ENCODE results near the gene TARP.

Gene TARP

DNA sequence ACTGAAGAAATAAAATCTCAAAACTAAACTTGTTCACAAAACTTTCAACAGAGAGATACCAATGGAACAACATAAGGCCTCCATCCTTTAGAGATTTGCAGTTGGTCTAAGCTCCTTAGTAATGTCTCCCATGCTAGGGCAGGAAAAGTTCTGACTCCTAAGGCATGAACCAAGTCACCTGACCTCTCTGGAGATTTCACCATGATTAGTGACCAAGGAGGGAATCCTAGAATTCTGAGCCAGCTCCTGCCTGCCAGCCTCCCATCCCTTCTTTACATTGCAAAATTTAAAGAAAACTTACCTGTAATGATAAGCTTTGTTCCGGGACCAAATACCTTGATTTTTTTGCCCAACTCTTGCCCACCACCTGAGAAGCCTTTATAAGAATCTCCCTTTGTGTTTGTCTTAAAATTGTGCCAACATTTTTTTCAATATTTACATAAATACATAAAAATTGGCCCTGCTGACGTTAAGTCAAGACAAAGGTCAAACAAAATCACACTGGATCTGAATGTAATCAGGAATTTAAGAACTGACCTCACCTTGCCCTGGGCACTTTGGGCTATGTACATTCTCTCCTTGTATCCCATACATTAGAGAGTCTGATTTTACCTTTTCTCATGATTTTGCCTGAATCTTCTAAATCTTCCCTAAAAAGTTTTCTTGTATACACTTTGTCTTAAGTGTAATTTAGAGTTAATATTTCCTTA, at the start of gene TARP:
TARP (minus strand) TSS at position 351 of the 710 bp plus-strand sequence.
- no peak for DNase-seq

DNA sequence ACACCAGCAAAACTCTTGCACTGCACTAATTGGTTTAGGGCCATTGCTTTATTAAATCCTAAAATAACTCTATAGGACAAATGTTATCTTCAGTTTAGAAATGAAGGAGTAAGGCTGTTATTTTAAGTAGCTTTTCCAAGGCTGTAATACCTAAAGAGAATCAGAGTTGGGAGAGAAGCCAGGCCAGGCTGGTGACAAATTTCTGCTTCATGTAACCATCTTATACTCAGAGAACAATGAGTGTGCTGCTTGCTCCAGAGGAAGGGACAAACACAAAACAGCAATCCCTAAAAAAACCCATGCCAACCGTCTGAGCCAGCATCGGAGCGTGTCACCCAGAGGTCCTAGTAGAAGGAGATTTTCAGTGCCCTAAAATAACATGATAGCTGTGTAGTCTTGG, 49.7 kb upstream of the TARP start:
- no peak for DNase-seq

- no peak for DNase-seq
Observed at GRCh38 chr7:38322461-38322860, 49.0 kb upstream of the TARP start.

DNA sequence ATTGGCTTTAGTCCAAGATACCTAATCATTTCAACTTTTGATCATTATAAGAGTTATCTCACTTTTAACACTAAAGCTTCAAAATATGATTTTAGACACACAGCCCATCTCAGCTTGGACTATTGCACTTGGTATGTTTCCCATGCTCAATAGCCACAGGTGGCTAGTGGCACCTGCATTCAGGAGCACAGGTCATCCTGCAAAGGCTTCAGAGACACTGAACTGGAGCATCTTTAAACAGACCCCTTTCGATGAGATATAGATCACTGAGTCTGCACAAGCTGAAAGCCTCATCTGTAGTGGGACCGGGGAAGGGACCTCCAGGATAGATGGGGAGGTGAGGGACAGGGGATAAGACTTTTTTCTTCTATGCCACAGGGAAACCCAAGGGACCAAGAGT, 48.5 kb upstream of the TARP start:
- no peak for DNase-seq

DNA sequence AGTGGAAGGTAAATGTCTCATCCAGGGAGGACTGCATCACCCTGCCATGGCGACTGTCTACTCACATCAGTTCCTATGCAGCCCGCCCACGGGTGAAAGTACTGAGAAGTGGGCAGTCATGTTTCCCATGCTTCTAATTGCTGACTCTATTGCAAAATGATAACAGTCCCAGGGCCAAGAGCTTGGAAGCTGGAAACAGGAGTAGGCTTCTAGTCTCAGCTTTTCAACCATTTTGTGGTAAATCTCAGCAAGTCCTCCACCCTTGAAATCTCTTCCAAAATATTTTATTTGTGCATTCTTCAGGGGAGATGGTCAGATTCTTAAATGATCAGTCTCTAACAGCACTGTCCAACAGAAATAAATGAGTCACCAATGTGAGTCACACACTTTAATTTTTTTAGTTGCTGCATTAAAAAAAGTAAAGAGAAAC, 48.1 kb upstream of the TARP start:
- no peak for DNase-seq

DNA sequence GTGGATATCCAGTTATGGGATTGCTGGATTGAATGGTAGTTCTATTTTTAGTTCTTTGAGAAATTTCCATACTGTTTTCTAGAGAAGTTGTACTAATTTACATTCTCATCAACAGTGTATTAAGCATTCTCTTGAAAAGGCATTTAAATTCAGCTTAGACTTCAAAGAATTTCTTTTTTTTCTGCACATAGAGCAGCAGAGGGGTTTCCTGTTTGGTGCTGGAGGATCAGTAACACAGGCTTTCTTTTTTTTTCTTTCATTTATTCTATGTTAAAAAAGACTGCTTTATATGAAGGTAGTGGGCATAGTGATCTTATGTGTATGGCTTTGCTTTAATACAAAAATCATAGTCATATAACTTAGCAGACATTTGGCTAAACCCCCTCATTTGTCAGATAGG, 47.6 kb upstream of the TARP start:
- no peak for DNase-seq

- no peak for DNase-seq
Observed at GRCh38 chr7:38319873-38320272, 46.4 kb upstream of the TARP start.

- peak; percentile 73 for DNase-seq
Observed at GRCh38 chr7:38318803-38319416, 45.5 kb upstream of the TARP start.

- no peak for DNase-seq
Observed at GRCh38 chr7:38318241-38318640, 44.8 kb upstream of the TARP start.

DNA sequence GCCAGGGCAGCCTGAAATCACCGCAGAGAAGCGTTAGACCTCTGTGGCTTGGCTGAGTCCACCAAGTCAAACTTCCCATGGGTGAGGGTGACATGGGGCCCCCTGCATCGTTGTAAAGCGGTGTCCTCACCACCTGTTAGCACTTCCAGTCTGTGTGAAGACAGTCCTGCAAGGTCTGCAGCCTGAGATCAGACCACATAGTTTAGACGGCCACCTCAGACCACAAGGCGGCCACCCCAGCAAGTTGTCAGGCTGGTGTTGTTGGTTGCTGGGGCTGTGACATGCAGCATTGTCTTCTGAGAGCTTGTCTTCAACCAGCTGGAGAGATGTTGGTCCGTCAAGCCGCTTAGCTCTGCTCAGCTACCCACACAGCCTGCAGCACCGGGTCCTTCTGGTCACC, 44.1 kb upstream of the TARP start:
- no peak for DNase-seq

GRCh38 chr7:38316733-38317360, 43.4 kb upstream of the TARP start:
- DNase-seq: no peak

DNA sequence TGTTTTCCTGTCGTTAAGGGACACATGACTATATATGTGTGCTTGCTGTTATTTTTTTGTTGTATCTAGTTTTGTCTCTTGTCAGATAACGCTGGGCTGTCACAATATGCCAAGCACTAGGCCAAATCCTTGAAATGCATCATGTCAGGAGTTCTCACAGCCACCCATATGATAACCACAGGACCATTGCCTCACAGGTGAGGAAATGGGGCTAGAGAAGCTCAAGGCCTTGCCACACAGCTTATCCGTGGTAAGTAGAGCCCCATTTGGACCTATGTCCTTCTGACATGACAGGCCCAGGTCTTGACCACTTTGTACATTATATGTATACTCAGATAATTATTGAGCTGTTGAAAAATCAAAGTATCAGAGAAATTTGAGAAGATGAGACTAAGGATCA, 42.0 kb upstream of the TARP start:
- DNase-seq: no peak

GRCh38 chr7:38312821-38313220, 39.4 kb upstream of the TARP start:
- DNase-seq: no peak

DNA sequence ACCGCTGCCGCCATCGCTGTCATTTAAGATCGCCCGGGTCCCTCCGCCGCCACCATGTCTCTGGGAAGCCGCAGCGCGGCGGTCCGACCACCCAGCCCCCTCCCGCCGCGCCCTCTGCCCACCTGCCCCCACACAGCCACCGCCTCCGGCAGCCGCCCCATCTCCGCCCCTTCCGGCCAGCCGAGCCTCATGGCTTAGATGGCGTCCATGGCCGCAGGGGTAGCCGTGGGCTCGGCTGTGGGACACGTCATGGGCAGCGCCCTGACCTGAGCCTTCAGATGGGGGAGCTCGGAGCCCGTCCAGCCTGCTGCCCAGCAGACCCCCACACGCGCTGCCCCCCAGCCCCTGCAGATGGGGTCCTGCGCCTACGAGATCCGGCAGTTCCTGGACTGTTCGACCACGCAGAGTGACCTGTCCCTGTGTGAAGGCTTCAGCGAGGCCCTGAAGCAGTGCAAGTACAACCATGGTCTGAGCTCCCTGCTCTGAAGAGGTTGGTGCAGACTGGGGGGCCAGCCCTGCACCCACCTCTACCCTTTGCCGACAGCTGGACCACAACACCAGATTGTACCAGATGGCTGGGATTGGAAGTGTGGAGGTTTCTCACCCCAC, 38.0 kb upstream of the TARP start:
- DNase-seq: peak; percentile 67

GRCh38 chr7:38310591-38311101, 37.2 kb upstream of the TARP start:
- DNase-seq: peak; percentile 4

DNA sequence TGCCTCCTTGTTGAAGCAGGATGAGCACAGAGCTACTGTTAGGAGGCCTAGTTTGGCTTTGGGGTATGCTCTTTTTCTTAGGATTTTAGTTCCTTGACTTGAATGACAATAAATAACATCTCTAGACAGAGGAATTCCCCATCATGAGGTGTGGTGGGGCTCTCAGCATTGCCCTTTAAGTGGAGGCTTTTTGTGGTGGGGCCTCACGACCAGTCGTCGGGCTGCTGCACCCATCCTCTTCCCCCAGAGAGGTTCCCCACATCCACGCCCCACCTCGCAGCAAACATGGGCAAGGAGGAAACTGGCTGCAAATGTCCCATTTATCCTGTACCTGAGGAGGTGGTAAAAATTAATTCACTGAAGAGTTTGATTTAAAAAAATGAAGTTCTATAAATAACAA, 36.1 kb upstream of the TARP start:
- no peak for DNase-seq

DNA sequence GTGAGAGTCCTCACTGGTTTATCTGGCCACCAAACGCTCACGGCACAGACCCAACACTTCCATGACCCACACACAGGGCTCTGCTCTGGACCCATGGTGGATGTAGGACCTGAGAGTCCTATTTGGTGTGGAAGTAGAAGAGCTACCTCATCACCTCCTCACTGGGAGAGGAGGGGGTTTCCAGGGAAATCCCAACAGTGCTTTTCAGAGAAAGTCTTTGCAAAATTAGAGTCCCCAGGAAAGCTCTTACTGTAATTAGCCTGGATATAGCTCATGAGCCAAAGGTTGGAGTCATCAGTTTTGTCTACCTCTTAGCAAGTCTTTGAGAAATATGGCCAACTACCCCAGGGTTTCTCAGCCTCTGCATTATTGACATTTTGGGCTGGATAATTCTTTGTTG, 34.7 kb upstream of the TARP start:
- no peak for DNase-seq

GRCh38 chr7:38307640-38308039, 34.2 kb upstream of the TARP start:
- DNase-seq: no peak

DNA sequence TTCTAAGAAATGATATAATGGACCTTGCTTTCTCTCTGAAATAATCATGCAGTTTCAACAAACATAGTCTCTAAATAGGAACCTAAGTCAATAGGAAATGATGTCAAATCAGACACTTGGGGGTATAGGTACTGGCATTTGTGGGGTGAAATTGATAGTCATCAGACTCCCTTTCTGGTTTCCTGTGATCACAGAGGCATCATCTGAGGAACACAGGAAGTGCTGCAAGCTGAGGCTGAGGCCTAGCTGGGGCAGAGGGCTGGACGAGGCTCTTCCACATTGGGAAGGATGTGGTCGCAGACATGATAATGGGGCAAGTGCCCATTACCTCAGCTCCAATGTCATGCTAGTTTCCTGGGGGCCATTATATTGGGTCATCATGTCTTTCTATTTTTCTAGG, 33.5 kb upstream of the TARP start:
- DNase-seq: no peak

DNA sequence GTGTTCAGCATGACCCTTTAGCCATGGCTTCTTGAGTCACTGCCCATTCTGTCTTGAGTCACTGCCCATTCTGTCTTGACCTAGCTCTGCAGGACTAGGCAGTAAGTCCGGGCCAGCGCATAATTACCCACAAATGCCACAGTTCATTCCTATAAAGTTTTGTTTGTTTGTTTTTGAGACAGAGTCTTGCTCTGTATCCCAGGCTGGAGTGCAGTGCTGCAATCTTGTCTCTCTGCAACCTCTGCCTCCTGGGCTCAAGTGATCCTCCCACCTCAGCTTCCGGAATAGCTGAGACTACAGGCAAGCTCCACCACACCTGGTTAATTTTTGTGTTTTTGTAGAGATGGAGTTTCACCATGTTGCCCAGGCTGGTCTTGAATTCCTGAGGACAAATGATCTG, 32.7 kb upstream of the TARP start:
- no peak for DNase-seq

GRCh38 chr7:38303866-38304265, 30.4 kb upstream of the TARP start:
- no peak for DNase-seq

DNA sequence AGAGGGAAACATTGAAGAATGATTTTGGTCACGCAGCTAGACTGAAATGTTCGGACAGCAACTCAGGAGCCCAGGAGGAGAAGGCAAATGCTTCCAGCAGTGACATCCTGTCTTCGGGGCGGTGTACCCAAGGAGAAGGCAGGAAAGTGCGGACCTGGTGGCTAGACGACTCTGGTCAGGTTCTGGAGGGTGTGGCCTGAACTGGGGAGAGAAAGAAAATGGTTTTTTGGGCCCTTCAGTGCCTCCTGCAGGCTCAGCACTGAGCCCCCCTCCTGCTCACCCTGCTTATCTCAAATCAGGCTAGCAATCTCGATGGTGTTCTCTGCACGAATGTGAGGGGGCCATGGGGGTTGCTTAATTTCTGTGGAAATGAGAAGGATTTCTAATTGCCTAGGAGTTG, 26.7 kb upstream of the TARP start:
- DNase-seq: no peak

DNA sequence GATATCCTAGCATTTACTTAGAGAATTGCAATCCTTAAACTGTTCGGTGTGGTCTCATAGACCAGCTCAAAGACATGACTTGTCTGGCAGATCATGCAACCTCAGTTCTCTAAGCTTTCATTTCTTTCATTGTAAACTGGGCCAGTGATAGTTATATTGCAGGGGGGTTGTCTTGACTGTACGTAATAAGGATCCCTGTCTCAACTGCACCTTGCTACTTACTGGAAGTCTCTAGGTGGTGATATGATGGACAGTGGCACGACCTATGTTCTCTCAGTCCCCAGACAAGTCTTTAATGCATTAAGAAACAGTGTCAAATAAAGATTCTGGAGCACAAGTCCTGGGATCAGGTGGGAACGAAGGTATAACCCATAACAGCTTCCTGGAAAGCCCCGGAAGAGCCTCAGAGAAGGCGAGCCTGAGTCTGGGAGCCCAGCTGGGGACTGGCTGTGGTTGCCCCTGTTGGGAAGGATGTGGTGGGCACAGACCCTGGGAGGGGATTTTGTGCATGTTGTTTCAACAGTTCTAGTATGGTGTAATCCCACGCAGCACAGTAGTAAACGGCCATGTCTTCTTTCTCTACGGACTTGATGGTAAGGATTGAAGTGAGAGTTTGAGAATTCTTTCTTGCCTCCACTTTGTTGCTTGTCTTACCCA, 26.0 kb upstream of the TARP start:
- no peak for DNase-seq

Measured in NCI-H510A treated with DMSO at 0.1 percent for 48 hours (cell line).